NCI-H2227 (cell line): ENCODE data around the gene MEIS3.
A peak's percentile ranks its signal among the peaks of the same experiment; 100 is the strongest.
"Not testable (repeated sequence)": the region's sequence is repeated elsewhere in the genome, so short reads cannot be mapped to it uniquely, and the experiment has no call there.

Experiments used
- DNase-seq: peaks from one replicate; lab custom pipeline; 2025; ENCODE audit not compliant: unreplicated experiment; lab: John Stamatoyannopoulos, UW

The MEIS3 gene

DNA sequence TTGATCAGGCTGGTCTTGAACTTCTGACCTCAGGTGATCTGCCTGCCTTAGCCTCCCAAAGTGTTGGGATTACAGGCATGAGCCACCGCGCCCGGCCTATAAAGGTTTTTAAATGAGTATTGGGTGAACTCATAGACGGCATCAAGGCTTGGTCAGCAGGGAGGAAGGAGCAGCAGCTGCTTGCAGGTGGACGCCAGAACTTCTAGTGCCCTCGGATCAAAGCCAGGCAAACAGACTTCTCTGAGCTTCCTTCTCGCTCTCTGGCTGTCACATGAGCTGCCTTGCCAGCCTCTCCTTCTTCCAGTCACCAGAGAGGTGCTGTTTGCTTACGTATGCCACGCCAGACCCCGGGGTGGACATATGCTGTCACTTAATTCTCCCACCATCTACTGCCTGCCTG is 53.9 kb downstream of the MEIS3 start:
- DNase-seq: not testable (repeated sequence)

GRCh38 chr19:47363758-47364531 is 55.4 kb downstream of the MEIS3 start:
- DNase-seq: peak; percentile 24

- DNase-seq: no peak
Measured at GRCh38 chr19:47362321-47362720, 57.0 kb downstream of the MEIS3 start.

GRCh38 chr19:47358936-47359335 is 60.4 kb downstream of the MEIS3 start:
- DNase-seq: no peak

DNA sequence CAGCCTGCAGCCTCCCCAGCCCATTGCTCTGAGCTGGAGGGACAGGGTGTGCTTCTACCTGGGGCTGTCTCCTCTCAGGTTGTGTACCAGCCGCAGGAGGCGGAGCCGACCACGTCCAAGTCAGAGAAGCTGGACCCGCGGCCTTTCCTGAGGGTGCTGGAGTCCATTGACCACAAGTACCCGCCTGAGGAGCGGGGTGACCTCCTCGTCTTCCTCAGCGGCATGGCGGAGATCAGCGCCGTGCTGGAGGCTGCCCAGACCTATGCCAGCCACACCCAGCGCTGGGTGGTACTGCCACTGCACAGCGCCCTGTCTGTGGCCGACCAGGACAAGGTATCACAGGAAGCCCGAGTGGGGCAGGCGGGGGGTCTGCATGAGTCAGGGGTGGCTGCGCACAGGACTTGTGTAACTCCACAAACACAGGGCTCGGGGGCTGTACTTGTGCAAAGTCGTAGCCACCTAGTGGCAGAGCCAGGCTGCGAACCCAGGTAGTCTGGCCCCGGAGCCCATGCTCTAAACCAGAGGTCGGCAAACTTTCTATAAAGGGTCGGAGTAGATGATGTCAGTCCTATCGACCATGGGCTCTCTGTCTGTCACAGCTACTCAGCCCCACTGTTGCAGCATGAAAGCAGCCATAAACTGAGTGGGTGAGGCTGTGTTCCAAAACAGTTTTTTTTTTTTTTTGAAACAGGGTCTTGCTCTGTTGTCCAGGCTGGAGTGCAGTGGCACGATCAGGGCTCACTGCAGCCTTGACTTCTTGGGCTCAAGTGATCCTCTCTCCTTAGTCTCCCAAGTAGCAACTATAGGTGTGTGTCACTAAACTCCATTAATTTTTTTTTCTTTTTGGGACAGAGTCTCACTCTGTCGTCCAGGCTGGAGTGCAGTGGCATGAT is 61.3 kb downstream of the MEIS3 start:
- DNase-seq: no peak

DNA sequence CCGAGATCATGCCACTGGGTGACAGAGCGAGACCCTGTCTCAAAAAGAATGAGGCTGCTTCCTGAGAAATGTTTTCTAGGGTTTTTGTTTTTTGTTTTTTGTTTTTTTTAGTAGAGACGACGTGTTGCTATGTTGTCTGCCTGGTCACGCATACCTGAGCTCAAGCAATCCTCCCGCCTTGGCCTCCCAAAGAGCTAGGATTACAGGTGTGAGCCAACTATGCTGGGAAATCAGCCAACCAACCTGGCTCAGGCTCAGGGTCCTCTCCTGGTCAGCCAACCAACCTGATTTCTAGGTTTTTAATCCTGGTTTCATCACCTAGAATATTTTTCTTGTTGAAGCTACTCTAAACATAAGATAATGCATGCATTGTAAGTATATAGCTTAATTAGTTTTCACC is 62.4 kb downstream of the MEIS3 start:
- no peak for DNase-seq

DNA sequence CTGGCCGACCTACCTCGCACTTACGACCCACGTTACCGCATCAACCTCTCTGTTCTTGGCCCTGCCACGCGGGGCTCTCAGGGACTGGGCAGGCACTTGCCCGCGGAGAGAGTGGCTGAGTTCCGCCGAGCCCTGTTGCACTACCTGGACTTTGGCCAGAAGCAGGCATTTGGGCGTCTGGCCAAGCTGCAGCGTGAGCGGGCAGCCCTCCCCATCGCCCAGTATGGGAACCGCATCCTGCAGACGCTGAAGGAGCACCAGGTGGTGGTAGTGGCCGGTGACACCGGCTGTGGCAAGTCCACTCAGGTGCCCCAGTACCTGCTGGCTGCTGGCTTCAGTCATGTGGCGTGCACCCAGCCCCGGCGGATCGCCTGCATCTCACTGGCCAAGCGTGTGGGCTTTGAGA is 66.0 kb downstream of the MEIS3 start:
- no peak for DNase-seq
